ENCODE measurements around the gene HDHD5.

HDHD5 gene

DNA sequence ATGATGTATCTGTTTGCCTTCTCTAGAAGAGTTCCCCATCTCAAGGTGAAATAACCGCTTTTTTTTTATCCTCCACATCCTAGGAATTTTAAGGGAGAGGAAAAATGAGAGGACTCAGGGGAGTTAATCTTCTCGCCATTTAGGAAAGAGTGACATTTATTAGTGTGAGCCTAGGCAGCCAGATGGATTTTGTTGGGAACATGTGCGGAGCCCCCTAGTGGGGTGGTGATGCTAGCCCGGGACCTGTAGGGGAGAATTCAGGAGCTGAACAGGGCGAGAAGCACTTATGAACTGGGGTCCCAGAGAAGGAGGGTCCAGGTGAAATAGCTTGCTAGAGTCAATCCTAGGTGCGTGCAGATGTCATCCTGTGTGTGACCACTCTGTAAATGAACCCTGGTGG lies 63.5 kb downstream of the HDHD5 start:
- H3K27ac ChIP-seq (ENCODE audit: low read length): no peak overlapping the region
- no peaks in the 10 kb centered on the region for H3K36me3 ChIP-seq (ENCODE audit: control insufficient read depth, insufficient read depth, low read length)
- H3K27me3 ChIP-seq (ENCODE audit: control insufficient read depth, insufficient read depth, low read length): no peaks in the 10 kb centered on the region
- WGBS (ENCODE audit: insufficient coverage, insufficient read length): no CpG with 5 or more reads among the region's 6 CpGs
- H3K9me3 ChIP-seq (ENCODE audit: control insufficient read depth, insufficient read depth, low read length): no peaks in the 10 kb centered on the region
- H3K4me3 ChIP-seq (ENCODE audit: low read length): no peak overlapping the region
- H3K4me1 ChIP-seq (ENCODE audit: control insufficient read depth, insufficient read depth, low read length): no peaks in the 10 kb centered on the region
- DNase-seq (ENCODE audit: low read depth, low spot score): no peak

DNA sequence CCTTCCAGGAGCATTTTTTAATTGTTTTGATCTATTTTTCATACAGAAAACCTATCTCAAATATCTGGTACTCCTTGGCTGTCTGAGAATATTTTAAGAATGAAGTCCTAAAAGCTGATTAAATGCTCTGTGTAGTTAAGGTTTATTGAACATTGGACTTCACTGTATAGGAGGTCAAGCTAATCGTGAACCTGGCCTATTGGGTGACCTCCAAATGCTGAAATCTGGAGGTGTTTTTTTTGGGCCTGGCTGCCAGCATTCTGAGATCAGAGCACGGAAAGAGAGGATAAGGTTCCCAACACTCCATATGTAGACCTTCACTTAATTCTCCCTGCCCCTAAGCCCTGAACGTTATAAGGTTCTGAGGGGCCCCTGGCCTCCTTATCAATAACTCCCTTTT lies 66.0 kb downstream of the HDHD5 start:
- no peak for DNase-seq (ENCODE audit: low read depth, low spot score)
- H3K36me3 ChIP-seq (ENCODE audit: control insufficient read depth, insufficient read depth, low read length): no peaks in the 10 kb centered on the region
- H3K27ac ChIP-seq (ENCODE audit: low read length): no peak overlapping the region
- H3K4me3 ChIP-seq (ENCODE audit: low read length): no peak overlapping the region
- H3K27me3 ChIP-seq (ENCODE audit: control insufficient read depth, insufficient read depth, low read length): no peaks in the 10 kb centered on the region
- H3K9me3 ChIP-seq (ENCODE audit: control insufficient read depth, insufficient read depth, low read length): no peaks in the 10 kb centered on the region
- no peaks in the 10 kb centered on the region for H3K4me1 ChIP-seq (ENCODE audit: control insufficient read depth, insufficient read depth, low read length)
- no CpG with 5 or more reads among the region's 3 CpGs for WGBS (ENCODE audit: insufficient coverage, insufficient read length)

DNA sequence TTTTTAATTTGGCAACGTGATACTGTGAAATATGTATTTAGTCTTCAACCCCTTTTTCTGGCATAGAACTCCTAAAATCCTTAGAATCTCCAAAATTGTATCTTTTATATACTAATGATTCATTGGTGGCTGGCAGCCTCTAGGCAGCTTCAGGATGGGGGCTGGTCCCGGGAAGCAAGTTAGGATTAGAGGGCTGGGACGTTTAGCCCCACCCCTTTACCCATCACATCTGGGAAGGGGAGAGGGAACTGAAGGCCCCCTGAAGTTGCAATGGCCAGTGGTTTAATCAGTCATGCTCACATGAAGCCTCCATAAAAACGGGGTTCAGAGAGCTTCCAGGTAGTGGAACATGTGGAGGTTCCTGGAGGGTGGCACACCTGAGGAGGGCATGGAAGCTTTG lies 67.2 kb downstream of the HDHD5 start:
- Histone ChIP-seq H3K9me3 (ENCODE audit: control insufficient read depth, insufficient read depth, low read length) (no peaks in the 10 kb centered on the region), H3K27ac (ENCODE audit: low read length) (no peak overlapping the region), H3K4me3 (ENCODE audit: low read length) (no peak overlapping the region), H3K36me3 (ENCODE audit: control insufficient read depth, insufficient read depth, low read length) (no peaks in the 10 kb centered on the region), H3K4me1 (ENCODE audit: control insufficient read depth, insufficient read depth, low read length) (no peaks in the 10 kb centered on the region), H3K27me3 (ENCODE audit: control insufficient read depth, insufficient read depth, low read length) (no peaks in the 10 kb centered on the region; the same call in 1 of the 2 replicates)
- no peak for DNase-seq (ENCODE audit: low read depth, low spot score)
- no CpG with 5 or more reads among the region's 4 CpGs for WGBS (ENCODE audit: insufficient coverage, insufficient read length)

DNA sequence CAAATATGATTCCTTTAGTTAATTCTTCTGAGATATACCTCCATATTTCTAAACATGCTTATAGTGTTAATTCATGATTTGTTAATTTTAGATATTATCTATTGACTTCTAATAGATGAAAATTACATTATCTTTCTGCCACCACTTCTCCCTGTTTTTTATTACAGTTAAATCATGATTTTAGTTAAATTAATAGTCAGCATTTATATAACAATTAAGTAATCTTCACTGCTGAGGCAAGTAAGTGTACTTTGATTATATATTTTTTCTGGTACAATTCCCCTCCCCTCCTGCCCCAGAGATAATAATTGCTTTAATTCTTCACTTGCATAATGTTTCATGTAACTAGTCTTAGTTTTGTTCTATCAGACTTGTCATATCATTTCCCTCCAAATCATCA lies 68.5 kb downstream of the HDHD5 start:
- no peak overlapping the region for H3K4me3 ChIP-seq (ENCODE audit: low read length)
- H3K27me3 ChIP-seq (ENCODE audit: control insufficient read depth, insufficient read depth, low read length): peaks cover 2% of the 10 kb centered on the region; the same call in 1 of the 2 replicates
- no peak overlapping the region for H3K27ac ChIP-seq (ENCODE audit: low read length)
- no peaks in the 10 kb centered on the region for H3K36me3 ChIP-seq (ENCODE audit: control insufficient read depth, insufficient read depth, low read length)
- no peaks in the 10 kb centered on the region for H3K4me1 ChIP-seq (ENCODE audit: control insufficient read depth, insufficient read depth, low read length)
- no peak for DNase-seq (ENCODE audit: low read depth, low spot score)
- H3K9me3 ChIP-seq (ENCODE audit: control insufficient read depth, insufficient read depth, low read length): no peaks in the 10 kb centered on the region
